ENCODE data around the gene GOSR2. TPM values are rescaled to one million over a fixed set of nuclear protein-coding genes. Genes with fewer than 3 reads are reported as not detected.

GOSR2 gene
- total RNA-seq, 1 experiment from 2014 or later = 53.5 TPM

DNA sequence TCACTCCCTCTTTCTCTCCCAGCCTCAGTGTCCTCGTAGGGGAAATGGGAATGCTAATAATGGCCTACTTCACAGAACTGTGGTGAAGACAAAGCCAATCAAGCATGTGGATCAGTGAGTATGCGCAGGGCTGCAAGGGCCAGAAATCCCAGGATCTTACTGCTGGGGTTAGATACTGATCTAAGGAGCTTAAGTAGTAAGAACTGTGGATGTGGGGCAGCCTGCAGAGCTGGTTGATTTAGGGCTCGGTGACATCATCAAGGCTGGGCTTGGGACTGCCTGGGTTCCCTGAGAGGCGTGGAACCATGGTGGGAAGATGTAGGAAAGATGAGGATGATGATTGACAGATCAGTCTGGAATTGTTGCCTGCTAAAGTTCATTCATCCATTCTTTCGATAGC lies 25.6 kb downstream of the GOSR2 start:
- Histone ChIP-seq H3K79me2 (ENCODE audit: insufficient read depth, low read length) (no peaks in the 10 kb centered on the region), H3K27me3 (ENCODE audit: insufficient read depth, low read length) (no peaks in the 10 kb centered on the region), H4K8ac (replicated peaks; ENCODE audit: insufficient read length, low read depth, low read length) (no peak overlapping the region), H2AK5ac (ENCODE audit: insufficient read length, low read length) (no peak overlapping the region), H3K9ac (ENCODE audit: extremely low read depth, insufficient read length, low read length) (no peak overlapping the region), H3K56ac (ENCODE audit: insufficient read length, low read depth, low read length) (no peak overlapping the region), H2BK20ac (ENCODE audit: low read depth, low read length, poor library complexity, severe bottlenecking) (no peak overlapping the region), H3K14ac (ENCODE audit: insufficient read depth, low read length) (no peak overlapping the region), H3K23ac (ENCODE audit: insufficient read length, low read depth, low read length) (no peak overlapping the region), H3K18ac (ENCODE audit: insufficient read length, low read depth, low read length) (no peak overlapping the region), H3K4ac (ENCODE audit: low read depth, low read length) (no peak overlapping the region), H2BK12ac (ENCODE audit: insufficient read length, low read depth, low read length) (no peak overlapping the region), H3K27ac (ENCODE audit: insufficient read length, low read depth, low read length) (no peak overlapping the region), H4K91ac (ENCODE audit: insufficient read length, low read depth, low read length) (no peak overlapping the region), H3K9me3 (ENCODE audit: control insufficient read depth, low read depth, low read length) (no peaks in the 10 kb centered on the region), H4K20me1 (ENCODE audit: control insufficient read depth, insufficient read depth, insufficient read length) (no peaks in the 10 kb centered on the region), H3K23me2 (ENCODE audit: insufficient read length, low read depth, low read length, poor library complexity, severe bottlenecking) (peaks cover 2% of the 10 kb centered on the region), H2BK5ac (ENCODE audit: insufficient read length, low read length) (no peak overlapping the region), H2BK15ac (ENCODE audit: low read depth, low read length) (no peak overlapping the region), H3K4me2 (ENCODE audit: insufficient read depth, insufficient read length, low read length) (no peak overlapping the region), H3K79me1 (ENCODE audit: insufficient read depth, low read depth, low read length, poor library complexity, severe bottlenecking) (no peaks in the 10 kb centered on the region), H3T11ph (ENCODE audit: low read length) (no peak overlapping the region), H3K4me1 (ENCODE audit: insufficient read depth, low read length) (no peaks in the 10 kb centered on the region; the same call in 1 of the 2 replicates), H2BK120ac (ENCODE audit: low read depth, low read length, poor library complexity, severe bottlenecking) (no peak overlapping the region), H4K5ac (ENCODE audit: insufficient read length, low read depth, low read length) (no peak overlapping the region), H2AFZ (ENCODE audit: low read length) (no peak overlapping the region)
- peaks cover 10% of the 10 kb centered on the region for H3K27me3 Mint-ChIP-seq (ENCODE audit: low read depth)
- no CpG with 5 or more reads among the region's 5 CpGs for WGBS (ENCODE audit: extremely low coverage, insufficient read length, low lambda C conversion rate)
- H3K27ac Mint-ChIP-seq = no peak overlapping the region
- H3K4me1 Mint-ChIP-seq = peaks cover 28 to 35% of the 10 kb centered on the region in 2 experiments
- TF ChIP-seq, protein P1, sequence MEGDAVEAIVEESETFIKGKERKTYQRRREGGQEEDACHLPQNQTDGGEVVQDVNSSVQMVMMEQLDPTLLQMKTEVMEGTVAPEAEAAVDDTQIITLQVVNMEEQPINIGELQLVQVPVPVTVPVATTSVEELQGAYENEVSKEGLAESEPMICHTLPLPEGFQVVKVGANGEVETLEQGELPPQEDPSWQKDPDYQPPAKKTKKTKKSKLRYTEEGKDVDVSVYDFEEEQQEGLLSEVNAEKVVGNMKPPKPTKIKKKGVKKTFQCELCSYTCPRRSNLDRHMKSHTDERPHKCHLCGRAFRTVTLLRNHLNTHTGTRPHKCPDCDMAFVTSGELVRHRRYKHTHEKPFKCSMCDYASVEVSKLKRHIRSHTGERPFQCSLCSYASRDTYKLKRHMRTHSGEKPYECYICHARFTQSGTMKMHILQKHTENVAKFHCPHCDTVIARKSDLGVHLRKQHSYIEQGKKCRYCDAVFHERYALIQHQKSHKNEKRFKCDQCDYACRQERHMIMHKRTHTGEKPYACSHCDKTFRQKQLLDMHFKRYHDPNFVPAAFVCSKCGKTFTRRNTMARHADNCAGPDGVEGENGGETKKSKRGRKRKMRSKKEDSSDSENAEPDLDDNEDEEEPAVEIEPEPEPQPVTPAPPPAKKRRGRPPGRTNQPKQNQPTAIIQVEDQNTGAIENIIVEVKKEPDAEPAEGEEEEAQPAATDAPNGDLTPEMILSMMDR (conservative IDR thresholded peaks at IDR 0.05) = no peak
- H3K36me3 Mint-ChIP-seq (ENCODE audit: insufficient read depth in 1 of 3, low read depth in 3 of 3) = peaks cover 0 to 11% (median 7%) of the 10 kb centered on the region in 3 experiments; a peak in 2 of 7 replicates
- no peaks in the 10 kb centered on the region for H3K9me3 Mint-ChIP-seq
- no peak overlapping the region for H3K4me3 Mint-ChIP-seq
- no peak for DNase-seq

All from H9 (cell line).